ENCODE results near the gene RCSD1. TPM values are rescaled to one million over a fixed set of nuclear protein-coding genes. Genes with fewer than 3 reads are reported as not detected.

Gene RCSD1
- polyA plus RNA-seq, 2 donors = 1.5 to 1.7 TPM

DNA sequence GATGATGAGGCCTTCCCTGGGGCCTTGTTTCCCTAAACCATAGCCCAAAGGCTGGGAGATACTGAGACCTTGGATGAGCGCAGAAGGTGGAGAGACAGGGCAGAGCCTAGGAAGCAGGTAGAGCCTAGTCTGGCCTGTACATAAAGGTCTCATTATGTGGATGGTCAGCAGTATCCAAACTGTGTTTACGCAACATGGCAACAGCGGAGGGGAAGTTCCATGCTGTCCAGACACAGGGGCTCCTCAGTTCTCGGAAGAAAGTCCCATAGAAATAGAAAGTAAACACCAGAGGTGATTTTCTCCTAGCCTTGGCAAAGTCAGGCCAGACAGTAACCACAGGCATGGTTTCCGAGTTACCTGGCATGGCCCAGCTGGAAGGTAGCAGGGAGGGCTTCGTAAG lies 49.7 kb downstream of the RCSD1 start:
- no peaks in the 10 kb centered on the region for H3K9me3 ChIP-seq (ENCODE audit: control insufficient read depth in 2 of 2, insufficient read depth in 1 of 2, low read depth in 1 of 2, low read length in 1 of 2)
- H3K36me3 ChIP-seq (ENCODE audit: control insufficient read depth in 2 of 2, insufficient read depth in 2 of 2, low read length in 1 of 2) = no peaks in the 10 kb centered on the region
- no peaks in the 10 kb centered on the region for H3K27me3 ChIP-seq (ENCODE audit: control insufficient read depth in 1 of 2, insufficient read depth in 2 of 2, low read length in 2 of 2)
- no peak overlapping the region for H3K27ac ChIP-seq (ENCODE audit: low read depth in 2 of 2, low read length in 1 of 2)
- peaks cover 2 to 11% of the 10 kb centered on the region in 2 donors for H3K4me1 ChIP-seq (ENCODE audit: control insufficient read depth in 2 of 2, insufficient read depth in 2 of 2, low read length in 1 of 2)
- WGBS, 2 donors = 94% methylated on average over 6 of the region's 6 CpGs
- H3K4me3 ChIP-seq (ENCODE audit: low read depth in 1 of 2, low read length in 2 of 2) = no peak overlapping the region

DNA sequence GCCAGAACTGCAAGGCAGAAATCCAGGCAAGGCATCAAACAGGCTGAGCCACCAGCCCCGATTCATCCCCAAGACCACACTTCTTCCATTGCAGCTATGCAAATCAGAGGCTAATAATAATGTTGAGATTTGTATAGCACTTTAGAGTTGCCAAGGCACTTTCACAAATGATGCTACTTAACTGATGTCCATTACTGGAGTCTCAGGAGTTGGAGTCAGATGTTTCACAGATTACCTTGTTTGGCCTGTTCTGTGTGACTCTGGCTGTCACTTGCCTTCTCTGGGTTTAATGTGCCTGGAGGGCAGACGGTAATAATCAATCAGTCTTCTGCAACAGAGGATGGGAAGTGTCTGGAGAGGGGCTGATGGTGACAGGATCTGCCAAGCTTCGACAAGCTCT lies 51.0 kb downstream of the RCSD1 start:
- H3K9me3 ChIP-seq (ENCODE audit: control insufficient read depth in 2 of 2, insufficient read depth in 1 of 2, low read depth in 1 of 2, low read length in 1 of 2) = no peaks in the 10 kb centered on the region
- H3K27me3 ChIP-seq (ENCODE audit: control insufficient read depth in 1 of 2, insufficient read depth in 2 of 2, low read length in 2 of 2) = no peaks in the 10 kb centered on the region
- H3K4me1 ChIP-seq (ENCODE audit: control insufficient read depth in 2 of 2, insufficient read depth in 2 of 2, low read length in 1 of 2) = peaks cover 2 to 11% of the 10 kb centered on the region in 2 donors
- no peaks in the 10 kb centered on the region for H3K36me3 ChIP-seq (ENCODE audit: control insufficient read depth in 2 of 2, insufficient read depth in 2 of 2, low read length in 1 of 2)
- peak overlapping the region in 1 of 2 donors; percentile 35 for H3K27ac ChIP-seq (ENCODE audit: low read depth in 2 of 2, low read length in 1 of 2)
- WGBS, 2 donors = 44 to 48% methylated on average over 3 of the region's 3 CpGs
- no peak overlapping the region for H3K4me3 ChIP-seq (ENCODE audit: low read depth in 1 of 2, low read length in 2 of 2)

DNA sequence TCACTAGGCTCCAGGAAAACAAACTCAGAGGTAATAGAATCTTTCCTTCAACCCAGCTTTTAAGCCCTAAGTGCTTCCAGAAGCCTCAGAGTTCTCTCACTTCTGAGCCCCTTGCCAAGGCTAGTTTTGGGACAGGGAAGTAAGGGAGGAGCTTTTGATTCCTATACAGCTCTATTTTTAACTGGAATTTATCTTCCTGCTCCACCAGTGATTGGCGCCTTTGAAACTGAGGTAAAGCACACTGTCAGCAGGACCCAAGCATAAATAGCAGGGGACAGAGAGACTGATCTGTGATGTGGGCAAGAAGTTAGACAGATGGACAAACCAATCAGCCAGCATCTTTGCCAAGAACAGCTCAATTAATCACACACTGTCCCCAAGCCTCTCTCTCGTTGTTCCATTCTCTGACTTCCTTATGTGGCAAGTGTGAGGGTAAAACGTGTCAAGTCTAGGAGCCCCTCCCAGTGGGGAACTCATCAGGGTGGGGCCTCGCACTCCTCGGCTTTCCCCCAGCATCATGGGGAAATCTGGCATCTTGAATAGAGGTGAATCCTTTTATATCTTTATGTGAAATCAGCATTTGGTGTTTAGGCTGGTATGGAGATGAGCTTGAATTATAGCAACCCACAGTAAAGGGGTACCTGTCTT lies 51.5 kb downstream of the RCSD1 start:
- no peaks in the 10 kb centered on the region for H3K9me3 ChIP-seq (ENCODE audit: control insufficient read depth in 2 of 2, insufficient read depth in 1 of 2, low read depth in 1 of 2, low read length in 1 of 2)
- 38 to 47% methylated on average over 5 of the region's 5 CpGs for WGBS, 2 donors
- no peak overlapping the region for H3K4me3 ChIP-seq (ENCODE audit: low read depth in 1 of 2, low read length in 2 of 2)
- no peaks in the 10 kb centered on the region for H3K36me3 ChIP-seq (ENCODE audit: control insufficient read depth in 2 of 2, insufficient read depth in 2 of 2, low read length in 1 of 2)
- no peaks in the 10 kb centered on the region for H3K27me3 ChIP-seq (ENCODE audit: control insufficient read depth in 1 of 2, insufficient read depth in 2 of 2, low read length in 2 of 2)
- H3K4me1 ChIP-seq (ENCODE audit: control insufficient read depth in 2 of 2, insufficient read depth in 2 of 2, low read length in 1 of 2) = peaks cover 2 to 11% of the 10 kb centered on the region in 2 donors
- H3K27ac ChIP-seq (ENCODE audit: low read depth in 2 of 2, low read length in 1 of 2) = peak overlapping the region in 1 of 2 donors; percentile 59

DNA sequence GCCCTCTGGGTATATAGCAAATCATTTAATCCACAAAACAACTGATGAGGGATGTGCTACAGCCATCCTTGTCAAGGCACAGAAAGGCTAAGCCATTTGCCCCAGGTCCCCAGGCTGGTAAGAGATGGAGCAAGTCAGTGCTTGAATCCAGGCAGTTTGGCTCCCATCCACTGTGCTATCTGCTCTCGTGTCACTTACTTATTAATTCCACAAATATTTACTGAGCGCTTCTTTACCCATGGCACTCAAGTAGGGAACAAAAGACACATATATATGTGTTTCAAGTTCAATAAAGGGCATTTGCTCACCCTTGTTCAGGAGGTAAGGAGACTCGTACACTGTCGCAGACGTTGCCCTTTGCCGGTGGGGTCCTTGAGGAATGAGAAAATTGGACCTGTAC lies 53.2 kb downstream of the RCSD1 start:
- peaks cover 2 to 11% of the 10 kb centered on the region in 2 donors for H3K4me1 ChIP-seq (ENCODE audit: control insufficient read depth in 2 of 2, insufficient read depth in 2 of 2, low read length in 1 of 2)
- H3K9me3 ChIP-seq (ENCODE audit: control insufficient read depth in 2 of 2, insufficient read depth in 1 of 2, low read depth in 1 of 2, low read length in 1 of 2) = no peaks in the 10 kb centered on the region
- 56 to 63% methylated on average over 6 of the region's 6 CpGs for WGBS, 2 donors
- H3K27ac ChIP-seq (ENCODE audit: low read depth in 2 of 2, low read length in 1 of 2) = peak overlapping the region; percentile 15 to 40
- no peak overlapping the region for H3K4me3 ChIP-seq (ENCODE audit: low read depth in 1 of 2, low read length in 2 of 2)
- no peaks in the 10 kb centered on the region for H3K36me3 ChIP-seq (ENCODE audit: control insufficient read depth in 2 of 2, insufficient read depth in 2 of 2, low read length in 1 of 2)
- H3K27me3 ChIP-seq (ENCODE audit: control insufficient read depth in 1 of 2, insufficient read depth in 2 of 2, low read length in 2 of 2) = no peaks in the 10 kb centered on the region

DNA sequence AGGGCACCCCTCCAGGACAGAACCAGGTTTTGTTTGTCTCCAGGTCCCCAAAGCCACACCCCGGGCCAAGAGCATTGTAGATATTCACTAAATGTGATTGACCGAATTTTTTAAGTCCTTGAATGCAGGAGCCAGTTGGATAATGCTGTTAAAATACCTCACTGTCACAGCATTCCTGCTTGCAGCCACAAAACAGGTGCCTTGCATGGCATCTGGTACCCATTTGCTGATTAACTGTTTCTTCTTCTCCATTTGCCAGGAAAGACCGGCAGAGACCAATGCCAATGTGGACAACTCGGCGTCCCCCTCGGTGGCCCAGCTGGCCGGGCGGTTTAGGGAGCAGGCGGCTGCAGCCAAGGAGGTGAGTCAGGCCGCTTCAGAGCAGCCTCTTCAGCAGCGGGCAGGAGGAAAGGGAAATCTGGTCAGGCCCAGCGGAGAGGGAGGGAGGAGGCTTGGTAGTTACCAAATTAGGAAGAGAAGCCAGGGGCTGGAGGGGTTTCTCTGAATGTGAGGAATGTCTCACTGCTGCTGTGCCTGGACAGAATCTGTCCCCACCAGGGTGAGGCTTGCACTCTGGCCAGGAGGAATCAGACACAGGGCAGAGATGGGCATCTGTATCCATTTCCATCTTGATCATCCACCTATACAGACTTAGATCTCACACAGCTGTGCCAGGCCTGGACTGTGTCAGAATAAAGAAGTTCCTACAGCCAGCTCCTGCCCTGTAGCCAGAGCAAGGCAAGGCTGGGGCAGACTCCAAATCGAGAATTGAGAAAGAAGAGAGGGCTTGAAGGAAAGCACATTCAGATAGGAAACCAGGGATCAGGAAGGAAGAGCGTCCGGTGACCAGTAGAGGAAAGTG lies 53.8 kb downstream of the RCSD1 start:
- Histone ChIP-seq H3K36me3 (ENCODE audit: control insufficient read depth in 2 of 2, insufficient read depth in 2 of 2, low read length in 1 of 2) (no peaks in the 10 kb centered on the region), H3K9me3 (ENCODE audit: control insufficient read depth in 2 of 2, insufficient read depth in 1 of 2, low read depth in 1 of 2, low read length in 1 of 2) (no peaks in the 10 kb centered on the region), H3K27ac (ENCODE audit: low read depth in 2 of 2, low read length in 1 of 2) (peak overlapping the region; percentile 15 to 40), H3K4me1 (ENCODE audit: control insufficient read depth in 2 of 2, insufficient read depth in 2 of 2, low read length in 1 of 2) (peaks cover 2 to 11% of the 10 kb centered on the region in 2 donors), H3K4me3 (ENCODE audit: low read depth in 1 of 2, low read length in 2 of 2) (no peak overlapping the region), H3K27me3 (ENCODE audit: control insufficient read depth in 1 of 2, insufficient read depth in 2 of 2, low read length in 2 of 2) (no peaks in the 10 kb centered on the region)
- WGBS, 2 donors = 54 to 66% methylated on average over 15 of the region's 15 CpGs

DNA sequence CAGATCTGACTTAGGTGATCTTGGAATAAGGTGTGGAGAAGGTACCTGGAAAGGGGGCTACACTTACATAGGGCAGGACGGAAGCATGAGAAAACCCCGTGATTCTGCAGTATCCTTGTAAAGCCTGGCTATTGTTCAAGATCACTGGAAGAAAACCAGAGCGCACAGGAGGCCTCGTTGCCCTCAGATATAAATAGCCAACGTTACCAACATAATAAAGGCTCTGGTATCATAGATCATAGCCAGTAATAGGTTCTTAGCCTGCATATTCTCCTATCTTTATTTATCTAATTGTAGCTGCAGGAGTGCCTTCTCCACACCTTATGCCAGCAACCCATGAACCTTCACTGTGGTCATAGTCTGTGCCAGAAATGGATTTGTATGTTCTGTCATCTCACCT lies 55.8 kb downstream of the RCSD1 start:
- H3K4me3 ChIP-seq (ENCODE audit: low read depth in 1 of 2, low read length in 2 of 2) = no peak overlapping the region
- no peaks in the 10 kb centered on the region for H3K36me3 ChIP-seq (ENCODE audit: control insufficient read depth in 2 of 2, insufficient read depth in 2 of 2, low read length in 1 of 2)
- no peaks in the 10 kb centered on the region for H3K9me3 ChIP-seq (ENCODE audit: control insufficient read depth in 2 of 2, insufficient read depth in 1 of 2, low read depth in 1 of 2, low read length in 1 of 2)
- 53 to 61% methylated on average over 5 of the region's 5 CpGs for WGBS, 2 donors
- H3K27me3 ChIP-seq (ENCODE audit: control insufficient read depth in 1 of 2, insufficient read depth in 2 of 2, low read length in 2 of 2) = no peaks in the 10 kb centered on the region
- H3K27ac ChIP-seq (ENCODE audit: low read depth in 2 of 2, low read length in 1 of 2) = no peak overlapping the region
- H3K4me1 ChIP-seq (ENCODE audit: control insufficient read depth in 2 of 2, insufficient read depth in 2 of 2, low read length in 1 of 2) = peaks cover 0 to 11% of the 10 kb centered on the region in 2 donors

DNA sequence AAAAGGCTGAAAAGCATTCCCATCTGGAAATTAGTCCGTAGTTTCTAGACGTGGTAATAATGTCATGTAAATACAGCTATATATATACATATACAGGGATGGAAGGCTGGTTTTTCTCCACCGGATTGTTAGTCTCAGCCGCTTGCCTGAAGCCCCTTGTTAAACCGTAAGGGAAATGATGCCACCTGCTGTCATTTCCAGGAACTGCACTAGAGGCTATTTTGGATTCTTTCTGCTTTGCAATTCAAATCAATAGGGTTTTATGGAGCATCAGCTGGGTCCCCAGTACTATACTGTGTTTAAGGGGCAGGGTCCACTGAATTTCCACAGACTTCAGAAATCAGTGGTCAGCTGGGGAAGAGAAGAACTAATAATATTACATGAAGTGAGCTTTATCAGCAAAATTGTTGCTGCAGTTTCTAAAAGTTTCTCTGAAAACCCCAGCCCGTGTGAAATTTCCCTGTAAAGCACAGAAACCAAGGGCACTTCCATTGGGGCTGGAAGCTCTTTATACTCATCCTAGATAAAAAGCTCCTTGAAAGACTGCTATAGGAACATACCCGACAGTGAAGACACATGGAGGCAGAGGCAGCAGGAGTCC lies 58.0 kb downstream of the RCSD1 start:
- H3K27ac ChIP-seq (ENCODE audit: low read depth in 2 of 2, low read length in 1 of 2) = no peak overlapping the region
- H3K27me3 ChIP-seq (ENCODE audit: control insufficient read depth in 1 of 2, insufficient read depth in 2 of 2, low read length in 2 of 2) = no peaks in the 10 kb centered on the region
- H3K36me3 ChIP-seq (ENCODE audit: control insufficient read depth in 2 of 2, insufficient read depth in 2 of 2, low read length in 1 of 2) = no peaks in the 10 kb centered on the region
- H3K9me3 ChIP-seq (ENCODE audit: control insufficient read depth in 2 of 2, insufficient read depth in 1 of 2, low read depth in 1 of 2, low read length in 1 of 2) = no peaks in the 10 kb centered on the region
- peaks cover 0 to 7% of the 10 kb centered on the region in 2 donors for H3K4me1 ChIP-seq (ENCODE audit: control insufficient read depth in 2 of 2, insufficient read depth in 2 of 2, low read length in 1 of 2)
- 24 to 26% methylated on average over 7 of the region's 7 CpGs for WGBS, 2 donors
- H3K4me3 ChIP-seq (ENCODE audit: low read depth in 1 of 2, low read length in 2 of 2) = no peak overlapping the region

DNA sequence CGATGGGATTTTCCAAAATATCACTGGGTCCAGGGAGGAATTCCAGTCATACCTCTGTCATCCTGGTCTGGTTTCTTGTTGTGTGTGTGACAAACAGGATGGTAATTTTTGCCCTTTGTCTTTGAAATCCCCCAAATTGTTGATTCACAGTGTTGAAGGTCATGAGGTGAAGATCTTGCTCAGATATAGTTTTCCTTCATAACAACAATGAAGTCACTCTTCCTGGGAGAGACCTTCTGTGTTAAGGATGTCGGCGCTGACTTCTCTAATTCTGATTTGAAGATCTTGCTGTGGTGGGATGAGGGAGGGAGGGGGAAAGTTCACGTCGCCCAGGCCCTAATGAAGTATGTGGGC lies 59.5 kb downstream of the RCSD1 start:
- H3K36me3 ChIP-seq (ENCODE audit: control insufficient read depth in 2 of 2, insufficient read depth in 2 of 2, low read length in 1 of 2) = no peaks in the 10 kb centered on the region
- H3K4me1 ChIP-seq (ENCODE audit: control insufficient read depth in 2 of 2, insufficient read depth in 2 of 2, low read length in 1 of 2) = no peaks in the 10 kb centered on the region
- 80 to 82% methylated on average over 5 of the region's 5 CpGs for WGBS, 2 donors
- no peaks in the 10 kb centered on the region for H3K27me3 ChIP-seq (ENCODE audit: control insufficient read depth in 1 of 2, insufficient read depth in 2 of 2, low read length in 2 of 2)
- no peaks in the 10 kb centered on the region for H3K9me3 ChIP-seq (ENCODE audit: control insufficient read depth in 2 of 2, insufficient read depth in 1 of 2, low read depth in 1 of 2, low read length in 1 of 2)
- no peak overlapping the region for H3K4me3 ChIP-seq (ENCODE audit: low read depth in 1 of 2, low read length in 2 of 2)
- H3K27ac ChIP-seq (ENCODE audit: low read depth in 2 of 2, low read length in 1 of 2) = no peak overlapping the region

DNA sequence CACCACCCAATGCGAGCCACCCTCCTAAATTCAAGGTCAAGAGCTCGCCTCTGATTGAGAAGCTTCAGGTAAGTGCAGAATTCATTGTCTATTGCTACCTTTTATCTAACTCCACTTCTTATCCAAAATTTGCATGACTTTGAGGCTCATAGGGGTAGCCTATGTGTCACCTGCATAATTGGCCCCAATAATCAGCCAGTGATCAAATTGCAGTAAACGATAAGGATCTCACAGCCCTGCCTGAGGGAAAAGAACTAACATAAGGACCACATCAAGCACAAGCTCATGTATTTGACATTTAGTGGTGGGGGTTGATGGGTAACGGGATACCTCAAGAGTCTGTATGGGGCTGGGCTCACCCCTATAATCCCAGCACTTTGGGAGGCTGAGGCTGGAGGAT lies 60.0 kb downstream of the RCSD1 start:
- 84 to 88% methylated on average over 4 of the region's 4 CpGs for WGBS, 2 donors
- H3K4me1 ChIP-seq (ENCODE audit: control insufficient read depth in 2 of 2, insufficient read depth in 2 of 2, low read length in 1 of 2) = no peaks in the 10 kb centered on the region
- H3K9me3 ChIP-seq (ENCODE audit: control insufficient read depth in 2 of 2, insufficient read depth in 1 of 2, low read depth in 1 of 2, low read length in 1 of 2) = no peaks in the 10 kb centered on the region
- no peak overlapping the region for H3K27ac ChIP-seq (ENCODE audit: low read depth in 2 of 2, low read length in 1 of 2)
- no peaks in the 10 kb centered on the region for H3K36me3 ChIP-seq (ENCODE audit: control insufficient read depth in 2 of 2, insufficient read depth in 2 of 2, low read length in 1 of 2)
- H3K27me3 ChIP-seq (ENCODE audit: control insufficient read depth in 1 of 2, insufficient read depth in 2 of 2, low read length in 2 of 2) = no peaks in the 10 kb centered on the region
- H3K4me3 ChIP-seq (ENCODE audit: low read depth in 1 of 2, low read length in 2 of 2) = no peak overlapping the region

Data from esophagus (tissue), 2 donors.